HEK293 (cell line): ENCODE results near the gene TAS2R40.

Experiments
- EGR2 ChIP-seq: fragments of 450-650 bp; formaldehyde crosslinking; IDR thresholded peaks from 2 replicates; pipeline ENCODE4 v1.5.1; 2016; ENCODE audit warnings: low read depth, missing biosample characterization, missing genetic modification characterization
- IKZF3 ChIP-seq: fragments of 450-650 bp; IDR thresholded peaks from 2 replicates; pipeline ENCODE4 v1.5.0; 2018; ENCODE audit warnings: missing biosample characterization, mild to moderate bottlenecking, missing genetic modification characterization, moderate library complexity
- PRDM10 ChIP-seq: fragments of 450-650 bp; formaldehyde crosslinking; IDR thresholded peaks from 2 replicates; pipeline ENCODE4 v1.5.1; 2016; ENCODE audit warnings: missing biosample characterization, missing genetic modification characterization
- PRDM6 ChIP-seq: fragments of 450-650 bp; formaldehyde crosslinking; IDR thresholded peaks from 2 replicates; pipeline ENCODE4 v1.5.1; 2017; ENCODE audit warnings: missing biosample characterization, missing genetic modification characterization
- TCF7L2 ChIP-seq: IDR thresholded peaks from 2 replicates; pipeline ENCODE4 v1.6.1; 2011; ENCODE audit warnings: low read depth, mild to moderate bottlenecking, inconsistent platforms, low read length, moderate library complexity, borderline replicate concordance
- TRIM28 ChIP-seq: IDR thresholded peaks from 2 replicates; pipeline ENCODE4 v1.6.1; 2011; ENCODE audit warnings: low read length, control low read depth, borderline replicate concordance
- ZBTB21 ChIP-seq: fragments of 450-650 bp; formaldehyde crosslinking; IDR thresholded peaks from 2 replicates; pipeline ENCODE4 v1.5.1; 2017; ENCODE audit warnings: missing biosample characterization, missing genetic modification characterization
- ZFP37 ChIP-seq: fragments of 450-650 bp; formaldehyde crosslinking; IDR thresholded peaks from 2 replicates; pipeline ENCODE4 v1.5.1; 2016; ENCODE audit warnings: missing biosample characterization, missing genetic modification characterization
- ZFP41 ChIP-seq: fragments of 450-650 bp; formaldehyde crosslinking; IDR thresholded peaks from 2 replicates; pipeline ENCODE4 v1.5.1; 2016; ENCODE audit warnings: missing biosample characterization, missing genetic modification characterization, borderline replicate concordance
- ZNF157 ChIP-seq: fragments of 450-650 bp; formaldehyde crosslinking; IDR thresholded peaks from 2 replicates; pipeline ENCODE4 v1.5.1; 2016; ENCODE audit warnings: missing biosample characterization, missing genetic modification characterization
- ZNF169 ChIP-seq: fragments of 450-650 bp; formaldehyde crosslinking; IDR thresholded peaks from 2 replicates; pipeline ENCODE4 v1.5.1; 2016; ENCODE audit warnings: missing biosample characterization, missing genetic modification characterization
- ZNF324 ChIP-seq: fragments of 450-650 bp; formaldehyde crosslinking; IDR thresholded peaks from 2 replicates; pipeline ENCODE4 v1.5.1; 2016; ENCODE audit warnings: missing biosample characterization, missing genetic modification characterization
- ZNF341 ChIP-seq: fragments of 450-650 bp; formaldehyde crosslinking; IDR thresholded peaks from 2 replicates; pipeline ENCODE4; 2016; ENCODE audit warnings: low read depth, missing biosample characterization, missing genetic modification characterization
- ZNF433 ChIP-seq: fragments of 450-650 bp; formaldehyde crosslinking; IDR thresholded peaks from 2 replicates; pipeline ENCODE4 v1.5.1; 2016; ENCODE audit warnings: missing biosample characterization, missing genetic modification characterization, low read depth
- ZNF548 ChIP-seq: fragments of 450-650 bp; formaldehyde crosslinking; IDR thresholded peaks from 2 replicates; pipeline ENCODE4 v1.5.1; 2016; ENCODE audit warnings: missing biosample characterization, missing genetic modification characterization
- ZNF561 ChIP-seq: fragments of 450-650 bp; IDR thresholded peaks from 2 replicates; pipeline ENCODE4 v1.5.1; 2018; ENCODE audit warnings: missing biosample characterization, missing genetic modification characterization, borderline replicate concordance
- ZNF645 ChIP-seq: fragments of 450-650 bp; formaldehyde crosslinking; IDR thresholded peaks from 2 replicates; pipeline ENCODE4; 2016; ENCODE audit warnings: missing biosample characterization, missing genetic modification characterization
- ZNF658 ChIP-seq: fragments of 450-650 bp; formaldehyde crosslinking; IDR thresholded peaks from 2 replicates; pipeline ENCODE4; 2016; ENCODE audit warnings: missing biosample characterization, missing genetic modification characterization
- ZNF701 ChIP-seq: fragments of 450-650 bp; formaldehyde crosslinking; IDR thresholded peaks from 2 replicates; pipeline ENCODE4 v1.5.1; 2016; ENCODE audit warnings: missing biosample characterization, missing genetic modification characterization
- ZNF707 ChIP-seq: fragments of 450-650 bp; formaldehyde crosslinking; IDR thresholded peaks from 2 replicates; pipeline ENCODE4 v1.5.1; 2016; ENCODE audit warnings: missing biosample characterization, missing genetic modification characterization
- ZSCAN23 ChIP-seq: fragments of 450-650 bp; formaldehyde crosslinking; IDR thresholded peaks from 2 replicates; pipeline ENCODE4 v1.5.1; 2016; ENCODE audit warnings: missing biosample characterization, missing genetic modification characterization
- TF ChIP-seq, protein P1 (sequence below): fragments of 450-650 bp; formaldehyde crosslinking; IDR thresholded peaks from 2 replicates; pipeline ENCODE4 v1.5.1; 2016; ENCODE audit warnings: missing biosample characterization, missing genetic modification characterization
- TF ChIP-seq, protein P2 (sequence below): fragments of 450-650 bp; formaldehyde crosslinking; IDR thresholded peaks from 2 replicates; pipeline ENCODE4 v1.5.1; 2016; ENCODE audit warnings: missing biosample characterization, missing genetic modification characterization
- TF ChIP-seq, protein P3 (sequence below): fragments of 450-650 bp; formaldehyde crosslinking; IDR thresholded peaks from 2 replicates; pipeline ENCODE4 v1.5.1; 2016; ENCODE audit warnings: missing biosample characterization, missing genetic modification characterization

TAS2R40 gene

GRCh38 chr7:143263266-143264195, 41.7 kb downstream of the TAS2R40 start, which contains the start of gene GSTK1 (continued):
- TF ChIP-seq PRDM10 (tag by site-specific recombination) (peak; percentile 68), PRDM6 (no peak), ZNF707 (tag by site-specific recombination) (no peak), ZNF701 (tag by site-specific recombination) (no peak), ZNF645 (no peak), ZNF658 (no peak), ZNF157 (no peak), ZFP41 (no peak), EGR2 (tag by site-specific recombination) (peak; percentile 42; the same call in 1 of the 2 replicates), ZNF169 (tag by site-specific recombination) (no peak), ZBTB21 (tag by site-specific recombination) (peak; percentile 50; the same call in 1 of the 2 replicates), ZNF433 (tag by site-specific recombination) (no peak), IKZF3 (tag by site-specific recombination) (peak; percentile 42), ZNF548 (tag by site-specific recombination) (no peak), ZSCAN23 (tag by site-specific recombination) (no peak), ZNF324 (tag by site-specific recombination) (no peak), ZNF561 (tag by site-specific recombination) (peak; percentile 47; the same call in 1 of the 2 replicates), ZNF341 (tag by site-specific recombination) (peak; percentile 95), TCF7L2 (no peak), TRIM28 (no peak), ZFP37 (peak; percentile 59; the same call in 1 of the 2 replicates)
- TF ChIP-seq, protein P1, sequence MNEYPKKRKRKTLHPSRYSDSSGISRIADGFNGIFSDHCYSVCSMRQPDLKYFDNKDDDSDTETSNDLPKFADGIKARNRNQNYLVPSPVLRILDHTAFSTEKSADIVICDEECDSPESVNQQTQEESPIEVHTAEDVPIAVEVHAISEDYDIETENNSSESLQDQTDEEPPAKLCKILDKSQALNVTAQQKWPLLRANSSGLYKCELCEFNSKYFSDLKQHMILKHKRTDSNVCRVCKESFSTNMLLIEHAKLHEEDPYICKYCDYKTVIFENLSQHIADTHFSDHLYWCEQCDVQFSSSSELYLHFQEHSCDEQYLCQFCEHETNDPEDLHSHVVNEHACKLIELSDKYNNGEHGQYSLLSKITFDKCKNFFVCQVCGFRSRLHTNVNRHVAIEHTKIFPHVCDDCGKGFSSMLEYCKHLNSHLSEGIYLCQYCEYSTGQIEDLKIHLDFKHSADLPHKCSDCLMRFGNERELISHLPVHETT (tag by site-specific recombination), result 0 out of 2 replicates have a peak, but pooled peaks have one; percentile 33
- TF ChIP-seq, protein P2, sequence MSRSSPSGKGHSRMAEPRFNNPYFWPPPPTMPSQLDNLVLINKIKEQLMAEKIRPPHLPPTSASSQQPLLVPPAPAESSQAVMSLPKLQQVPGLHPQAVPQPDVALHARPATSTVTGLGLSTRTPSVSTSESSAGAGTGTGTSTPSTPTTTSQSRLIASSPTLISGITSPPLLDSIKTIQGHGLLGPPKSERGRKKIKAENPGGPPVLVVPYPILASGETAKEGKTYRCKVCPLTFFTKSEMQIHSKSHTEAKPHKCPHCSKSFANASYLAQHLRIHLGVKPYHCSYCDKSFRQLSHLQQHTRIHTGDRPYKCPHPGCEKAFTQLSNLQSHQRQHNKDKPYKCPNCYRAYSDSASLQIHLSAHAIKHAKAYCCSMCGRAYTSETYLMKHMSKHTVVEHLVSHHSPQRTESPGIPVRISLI (tag by site-specific recombination), result no peak
- TF ChIP-seq, protein P3, sequence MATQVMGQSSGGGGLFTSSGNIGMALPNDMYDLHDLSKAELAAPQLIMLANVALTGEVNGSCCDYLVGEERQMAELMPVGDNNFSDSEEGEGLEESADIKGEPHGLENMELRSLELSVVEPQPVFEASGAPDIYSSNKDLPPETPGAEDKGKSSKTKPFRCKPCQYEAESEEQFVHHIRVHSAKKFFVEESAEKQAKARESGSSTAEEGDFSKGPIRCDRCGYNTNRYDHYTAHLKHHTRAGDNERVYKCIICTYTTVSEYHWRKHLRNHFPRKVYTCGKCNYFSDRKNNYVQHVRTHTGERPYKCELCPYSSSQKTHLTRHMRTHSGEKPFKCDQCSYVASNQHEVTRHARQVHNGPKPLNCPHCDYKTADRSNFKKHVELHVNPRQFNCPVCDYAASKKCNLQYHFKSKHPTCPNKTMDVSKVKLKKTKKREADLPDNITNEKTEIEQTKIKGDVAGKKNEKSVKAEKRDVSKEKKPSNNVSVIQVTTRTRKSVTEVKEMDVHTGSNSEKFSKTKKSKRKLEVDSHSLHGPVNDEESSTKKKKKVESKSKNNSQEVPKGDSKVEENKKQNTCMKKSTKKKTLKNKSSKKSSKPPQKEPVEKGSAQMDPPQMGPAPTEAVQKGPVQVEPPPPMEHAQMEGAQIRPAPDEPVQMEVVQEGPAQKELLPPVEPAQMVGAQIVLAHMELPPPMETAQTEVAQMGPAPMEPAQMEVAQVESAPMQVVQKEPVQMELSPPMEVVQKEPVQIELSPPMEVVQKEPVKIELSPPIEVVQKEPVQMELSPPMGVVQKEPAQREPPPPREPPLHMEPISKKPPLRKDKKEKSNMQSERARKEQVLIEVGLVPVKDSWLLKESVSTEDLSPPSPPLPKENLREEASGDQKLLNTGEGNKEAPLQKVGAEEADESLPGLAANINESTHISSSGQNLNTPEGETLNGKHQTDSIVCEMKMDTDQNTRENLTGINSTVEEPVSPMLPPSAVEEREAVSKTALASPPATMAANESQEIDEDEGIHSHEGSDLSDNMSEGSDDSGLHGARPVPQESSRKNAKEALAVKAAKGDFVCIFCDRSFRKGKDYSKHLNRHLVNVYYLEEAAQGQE (tag by site-specific recombination), result no peak
